HG02763 (cell line): ENCODE measurements around the gene LHX1.

Experiments
- ATAC-seq: cut with Tn5 transposase; IDR thresholded peaks from one replicate; pipeline ENCODE4 v1.9.1; 2021; ENCODE audit warnings: mild to moderate bottlenecking, moderate library complexity; ENCODE audit not compliant: unreplicated experiment

The LHX1 gene

GRCh38 chr17:36921095-36921851 lies 16.0 kb upstream of the LHX1 start:
- ATAC-seq, result no peak

GRCh38 chr17:36922175-36922574 lies 15.1 kb upstream of the LHX1 start:
- ATAC-seq, result no peak

GRCh38 chr17:36923814-36924221 lies 13.5 kb upstream of the LHX1 start:
- ATAC-seq, result no peak

GRCh38 chr17:36926226-36926625 lies 11.0 kb upstream of the LHX1 start:
- no peak for ATAC-seq

- no peak for ATAC-seq
These were observed 10.6 kb upstream of the LHX1 start for GRCh38 chr17:36926701-36927100.

GRCh38 chr17:36928471-36929345 lies 8.6 kb upstream of the LHX1 start:
- ATAC-seq, result no peak

GRCh38 chr17:36929851-36930582 lies 7.3 kb upstream of the LHX1 start:
- ATAC-seq, result no peak

- no peak for ATAC-seq
These were observed 6.7 kb upstream of the LHX1 start for GRCh38 chr17:36930583-36930900.

- no peak for ATAC-seq
These were observed 6.1 kb upstream of the LHX1 start for GRCh38 chr17:36931096-36931696.

GRCh38 chr17:36931697-36932382 lies 5.4 kb upstream of the LHX1 start:
- no peak for ATAC-seq

GRCh38 chr17:36932383-36932693 lies 4.9 kb upstream of the LHX1 start:
- ATAC-seq, result no peak

GRCh38 chr17:36932694-36933511 lies 4.4 kb upstream of the LHX1 start:
- ATAC-seq, result no peak

- no peak for ATAC-seq
These were observed 3.6 kb upstream of the LHX1 start for GRCh38 chr17:36933512-36934143.

- no peak for ATAC-seq
These were observed 3.1 kb upstream of the LHX1 start for GRCh38 chr17:36934144-36934691.

- ATAC-seq, result no peak
These were observed 2.3 kb upstream of the LHX1 start for GRCh38 chr17:36934692-36935630.

- no peak for ATAC-seq
These were observed 1.4 kb upstream of the LHX1 start for GRCh38 chr17:36935671-36936454.

GRCh38 chr17:36936455-36937000 lies 747 bp upstream of the LHX1 start:
- no peak for ATAC-seq
